B cell (primary cell): Measurements from ENCODE around the gene FOXP4. TPM values are rescaled to one million over a fixed set of nuclear protein-coding genes. Genes with fewer than 3 reads are reported as not detected.

ENCODE experiments used
- ATAC-seq: fragments of 200-7000 bp; cut with Tn5 transposase; one replicate; pipeline ENCODE4 v1.10.0; 2021; ENCODE audit warnings: low read depth, mild to moderate bottlenecking, moderate number of reproducible peaks, moderate library complexity
- CTCF ChIA-PET: fragments of 350-600 bp; sonication (Branson Sonifier 250); formaldehyde crosslinking; loops from one replicate; lab custom pipeline; 2021; ENCODE audit warnings: antibody characterized with exemption, inconsistent platforms; lab: Charles Lee
- POLR2A ChIA-PET: fragments of 350-600 bp; sonication (Branson Sonifier 250); formaldehyde crosslinking; loops from one replicate; lab custom pipeline; 2021; ENCODE audit warnings: antibody characterized with exemption; lab: Charles Lee
- DNase-seq: peaks from one replicate; pipeline ENCODE4 v3.0.0; 2013
- H2AFZ ChIP-seq: 2 replicates; pipeline ENCODE4 v1.6.1; 2012; ENCODE audit warnings: mild to moderate bottlenecking, low read depth, low read length; ENCODE audit not compliant: insufficient read depth, poor library complexity, severe bottlenecking
- H3K27ac ChIP-seq, 2 donors: 1 replicate in 1 of 2; 2 replicates in 1 of 2; pipeline ENCODE4 v1.5.1; 2012 to 2013; ENCODE audit warnings: low read length in 2 of 2, mild to moderate bottlenecking in 2 of 2, moderate library complexity in 1 of 2
- H3K27me3 ChIP-seq, 4 experiments: fragments of 200-600 bp in 1 of 4; sonication (generic) in 1 of 4; replicated peaks in 1 of 4; 1 replicate in 2 of 4; 2 replicates in 2 of 4; pipeline versions ENCODE4 v1.6.1 to v1.7.0; 2013 to 2016; ENCODE audit warnings: low read length in 3 of 4, mild to moderate bottlenecking in 2 of 4, mixed read lengths in 1 of 4, moderate library complexity in 1 of 4; ENCODE audit not compliant: insufficient read depth in 4 of 4, control insufficient read depth in 3 of 4; ENCODE audit errors: control extremely low read depth in 1 of 4
- H3K36me3 ChIP-seq, 2 experiments: replicated peaks in 1 of 2; 1 replicate in 1 of 2; 2 replicates in 1 of 2; pipeline versions ENCODE4 v1.6.1 to v1.7.1; 2013; ENCODE audit warnings: low read length in 1 of 2; ENCODE audit not compliant: insufficient read depth in 2 of 2, control insufficient read depth in 1 of 2; ENCODE audit errors: control extremely low read depth in 1 of 2, extremely low read depth in 1 of 2
- H3K4me1 ChIP-seq, 2 donors: fragments of 200-600 bp in 1 of 2; sonication (generic) in 1 of 2; 1 replicate in 1 of 2; 2 replicates in 1 of 2; pipeline versions ENCODE4 v1.5.1 to v1.6.1; 2013 to 2017; ENCODE audit warnings: low read length in 2 of 2; ENCODE audit not compliant: control insufficient read depth in 2 of 2, insufficient read depth in 2 of 2
- H3K4me2 ChIP-seq: replicated peaks from 2 replicates; pipeline ENCODE3; 2012; ENCODE audit warnings: mild to moderate bottlenecking, low read depth, low read length; ENCODE audit not compliant: poor library complexity, severe bottlenecking
- H3K4me3 ChIP-seq, 5 experiments: fragments of 200-600 bp in 1 of 5; sonication (generic) in 1 of 5; 1 replicate in 3 of 5; 2 replicates in 2 of 5; pipeline versions ENCODE4 v1.5.1 to v1.7.0; 2011 to 2016; ENCODE audit warnings: low read length in 4 of 5, mild to moderate bottlenecking in 4 of 5, low read depth in 2 of 5, control low read depth in 1 of 5, moderate library complexity in 1 of 5; ENCODE audit not compliant: insufficient read depth in 1 of 5; ENCODE audit errors: control extremely low read depth in 1 of 5, extremely low read depth in 1 of 5
- H3K79me2 ChIP-seq: fragments of 200-600 bp; sonication (generic); one replicate; pipeline ENCODE4 v1.6.0; 2016; ENCODE audit warnings: low read length; ENCODE audit not compliant: control insufficient read depth, insufficient read depth
- H3K9ac ChIP-seq: fragments of 200-600 bp; sonication (generic); 2 replicates; pipeline ENCODE4 v1.6.1; 2017; ENCODE audit warnings: mild to moderate bottlenecking, low read length, moderate library complexity
- H3K9me3 ChIP-seq, 3 donors: one replicate each; pipeline versions ENCODE4 v1.6.1 to v1.7.1; 2013; ENCODE audit warnings: low read length in 2 of 3; ENCODE audit not compliant: control insufficient read depth in 2 of 3, insufficient read depth in 1 of 3; ENCODE audit errors: control extremely low read depth in 1 of 3
- H4K20me1 ChIP-seq: 2 replicates; pipeline ENCODE4 v1.6.0; 2012; ENCODE audit warnings: mild to moderate bottlenecking, low read length; ENCODE audit not compliant: insufficient read depth, control insufficient read depth, poor library complexity, severe bottlenecking
- H3K27ac Mint-ChIP-seq: one replicate; pipeline ENCODE4 v1.8.0; 2021; ENCODE audit warnings: mixed read lengths
- H3K27me3 Mint-ChIP-seq: one replicate; pipeline ENCODE4 v1.8.0; 2021; ENCODE audit warnings: mixed read lengths
- H3K4me1 Mint-ChIP-seq: one replicate; pipeline ENCODE4 v1.8.0; 2021; ENCODE audit warnings: mixed read lengths
- H3K4me3 Mint-ChIP-seq: one replicate; pipeline ENCODE4 v1.8.0; 2021; ENCODE audit warnings: mixed read lengths
- H3K9me3 Mint-ChIP-seq: one replicate; pipeline ENCODE4 v1.8.0; 2022; ENCODE audit warnings: mixed read lengths; ENCODE audit not compliant: insufficient read depth
- CTCF ChIP-seq: fragments of 200-600 bp; IDR thresholded peaks from one replicate; pipeline ENCODE4 v1.8.0; 2022; ENCODE audit warnings: antibody characterized with exemption, mild to moderate bottlenecking
- EZH2 ChIP-seq: IDR thresholded peaks from 2 replicates; pipeline ENCODE4 v1.6.1; 2012; ENCODE audit warnings: borderline replicate concordance, low read depth, mild to moderate bottlenecking, moderate library complexity, low read length; ENCODE audit not compliant: insufficient read depth, poor library complexity, severe bottlenecking
- WGBS: methylation state at CpG from one replicate; pipeline ENCODE4 v1.1.5; 2013; ENCODE audit warnings: missing lambda C conversion rate; ENCODE audit not compliant: insufficient coverage; 5-methylcytosine and 5-hydroxymethylcytosine counted together
- intact Hi-C: fragments of 100-400 bp; cut with micrococcal nuclease; formaldehyde crosslinking; loops from one replicate; pipeline ENCODE4 v1.10.0; 2022
- polyA plus RNA-seq: library from polyadenylated mRNA; depleted of rRNA; stranded (reverse); fragments of >200 nt; gene quantifications from 2 replicates; pipeline ENCODE4 v1.2.3, GENCODE V29; 2012
- total RNA-seq, 2 donors: library from RNA; stranded (reverse); fragments of 120-200 nt in 1 of 2; gene quantifications; 1 replicate in 1 of 2; 2 replicates in 1 of 2; pipeline versions ENCODE4 v1.2.3 to v1.2.4, GENCODE V29; 2013 to 2022

FOXP4 gene
- total and polyA plus RNA-seq, 2 donors (not counting 1 experiment from before 2014, with no cell fraction given) = 17.0 to 38.7 TPM

- no peaks in the 10 kb centered on the region for H3K9me3 ChIP-seq
- TF ChIP-seq CTCF (no peak), EZH2 (no peak)
- H3K27me3 ChIP-seq = no peaks in the 10 kb centered on the region
- intact Hi-C loops = no loop called here
- H3K4me3 ChIP-seq = no peak overlapping the region
- Mint-ChIP-seq H3K9me3 (no peaks in the 10 kb centered on the region), H3K4me1 (peaks cover 2% of the 10 kb centered on the region), H3K4me3 (no peak overlapping the region), H3K27me3 (no peaks in the 10 kb centered on the region), H3K27ac (no peak overlapping the region)
- H3K36me3 ChIP-seq = peaks cover 0 to 27% of the 10 kb centered on the region in 2 experiments
- no peak for ATAC-seq
- no peak overlapping the region for H3K9ac ChIP-seq
- H3K4me1 ChIP-seq = peaks cover 0 to 3% of the 10 kb centered on the region in 2 donors
- no peak overlapping the region for H3K4me2 ChIP-seq
- H3K27ac ChIP-seq = no peak overlapping the region
- H4K20me1 ChIP-seq = no peaks in the 10 kb centered on the region
- H3K79me2 ChIP-seq = no peaks in the 10 kb centered on the region
- no peak for DNase-seq
- 96% methylated on average over 7 of the region's 10 CpGs for WGBS
- POLR2A ChIA-PET = no interaction called here
- H2AFZ ChIP-seq = no peak overlapping the region
- CTCF ChIA-PET = interaction anchor here (2.1 to 11.9 kb wide), 5 partner anchors 10 to 228 kb away, joined by 5 to 181 read pairs (median 9); no protein-coding TSS in a partner anchor
These were observed 50.0 kb downstream of the FOXP4 start for GRCh38 chr6:41596096-41596685.

- CTCF ChIA-PET = interaction anchor here (0.6 to 11.9 kb wide), 7 partner anchors 9 to 504 kb away, joined by 3 to 181 read pairs (median 3); no protein-coding TSS in a partner anchor
- Histone ChIP-seq H3K4me3 (no peak overlapping the region), H4K20me1 (no peaks in the 10 kb centered on the region), H3K9ac (no peak overlapping the region), H3K4me2 (no peak overlapping the region), H3K36me3 (peaks cover 0 to 24% of the 10 kb centered on the region in 2 experiments), H3K4me1 (peaks cover 0 to 1% of the 10 kb centered on the region in 2 donors), H3K79me2 (no peaks in the 10 kb centered on the region), H3K9me3 (no peaks in the 10 kb centered on the region), H2AFZ (no peak overlapping the region), H3K27me3 (no peaks in the 10 kb centered on the region), H3K27ac (no peak overlapping the region)
- no peaks in the 10 kb centered on the region for H3K9me3 Mint-ChIP-seq
- ATAC-seq = no peak
- H3K4me1 Mint-ChIP-seq = peaks cover 2% of the 10 kb centered on the region
- intact Hi-C loops = no loop called here
- no peak for TF ChIP-seq EZH2
- TF ChIP-seq CTCF = no peak
- no peaks in the 10 kb centered on the region for H3K27me3 Mint-ChIP-seq
- no peak overlapping the region for H3K27ac Mint-ChIP-seq
- H3K4me3 Mint-ChIP-seq = no peak overlapping the region
- no peak for DNase-seq
- POLR2A ChIA-PET = no interaction called here
- 92% methylated on average over 7 of the region's 11 CpGs for WGBS
These were observed 50.6 kb downstream of the FOXP4 start for GRCh38 chr6:41596807-41597206.
